Measurements from ENCODE around the gene CSDE1. TPM values are rescaled to one million over a fixed set of nuclear protein-coding genes. Genes with fewer than 3 reads are reported as not detected.
"Not testable (repeated sequence)": the region's sequence is repeated elsewhere in the genome, so short reads cannot be mapped to it uniquely, and the experiment has no call there.

Gene CSDE1
- total RNA-seq, 1 donor from 2014 or later = 635 TPM

DNA sequence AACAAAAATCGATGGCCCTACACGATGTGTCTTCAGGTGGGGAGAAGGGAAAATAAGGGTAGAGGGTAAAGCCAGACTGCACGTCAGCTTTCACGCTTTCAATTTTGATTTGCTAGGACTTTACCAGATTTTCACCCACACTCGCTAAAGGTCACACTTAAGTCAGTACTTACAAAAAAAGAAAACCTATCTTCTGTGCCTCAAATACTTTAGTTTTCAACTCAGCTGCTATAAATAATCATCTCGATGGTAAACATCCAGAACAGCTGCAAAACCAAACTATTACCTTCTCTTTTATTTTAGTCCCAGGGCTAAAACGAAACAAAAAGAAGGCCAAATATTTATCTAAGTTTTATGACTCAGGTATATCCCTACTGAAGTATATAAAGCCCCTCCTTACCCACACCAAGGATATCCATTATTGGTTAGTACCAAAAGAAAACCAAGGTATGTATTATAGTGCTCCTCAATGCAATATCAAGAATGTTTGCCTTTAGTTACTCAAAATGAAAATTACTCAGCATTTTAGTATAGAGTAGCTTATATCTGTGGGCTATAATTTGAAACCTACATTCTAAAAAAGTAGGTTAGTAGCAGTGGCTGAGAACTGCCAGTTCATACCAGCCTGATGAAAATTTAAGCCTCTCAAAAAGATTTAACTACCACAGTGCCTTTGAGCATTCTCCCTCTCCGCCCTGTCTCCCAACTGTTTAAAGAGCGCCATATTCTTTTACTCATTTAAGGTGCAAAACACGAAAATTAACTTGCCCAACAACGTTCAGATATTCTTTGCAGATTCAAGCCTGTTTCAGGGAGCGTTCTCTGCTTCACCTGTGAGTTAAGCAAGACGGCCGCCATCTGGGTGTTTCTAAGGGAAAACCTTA lies 1.5 kb downstream of the CSDE1 start:
- Histone ChIP-seq H3K36me3 (ENCODE audit: insufficient read depth, low read length) (no peaks in the 10 kb centered on the region), H3K79me2 (ENCODE audit: insufficient read depth, low read length) (peaks cover 66% of the 10 kb centered on the region), H3K9me3 (ENCODE audit: insufficient read depth, low read depth, low read length) (no peaks in the 10 kb centered on the region), H3K27me3 (ENCODE audit: insufficient read depth, low read length) (no peaks in the 10 kb centered on the region), H3K4me3 (ENCODE audit: insufficient read depth, low read depth, low read length) (peak overlapping the region; percentile 100), H3K27ac (ENCODE audit: low read depth, low read length) (peak overlapping the region; percentile 100), H3K4me2 (ENCODE audit: low read length) (peak overlapping the region; percentile 96), H3K4me1 (ENCODE audit: insufficient read depth, low read length) (peaks cover 18% of the 10 kb centered on the region), H3K9ac (ENCODE audit: low read length) (peak overlapping the region; percentile 100), H2AFZ (ENCODE audit: low read depth, low read length) (no peak overlapping the region), H4K20me1 (ENCODE audit: insufficient read depth, low read length) (peaks cover 61% of the 10 kb centered on the region)
- Mint-ChIP-seq H3K27me3 (ENCODE audit: low read depth, unreplicated experiment) (no peaks in the 10 kb centered on the region), H3K4me1 (ENCODE audit: low read depth, unreplicated experiment) (peaks cover 36% of the 10 kb centered on the region), H3K9me3 (ENCODE audit: unreplicated experiment) (no peaks in the 10 kb centered on the region), H3K27ac (ENCODE audit: unreplicated experiment) (peak overlapping the region; percentile 100), H3K36me3 (ENCODE audit: low read depth, unreplicated experiment) (peaks cover 3% of the 10 kb centered on the region), H3K4me3 (ENCODE audit: unreplicated experiment) (peak overlapping the region; percentile 100)
- FAIRE-seq (no peak), DNase-seq (ENCODE audit: low read depth) (peak; percentile 1)
- TF ChIP-seq EZH2 (IDR thresholded peaks at IDR 0.05; ENCODE audit: insufficient read depth, low read length) = no peak
- TF ChIP-seq, protein P1, sequence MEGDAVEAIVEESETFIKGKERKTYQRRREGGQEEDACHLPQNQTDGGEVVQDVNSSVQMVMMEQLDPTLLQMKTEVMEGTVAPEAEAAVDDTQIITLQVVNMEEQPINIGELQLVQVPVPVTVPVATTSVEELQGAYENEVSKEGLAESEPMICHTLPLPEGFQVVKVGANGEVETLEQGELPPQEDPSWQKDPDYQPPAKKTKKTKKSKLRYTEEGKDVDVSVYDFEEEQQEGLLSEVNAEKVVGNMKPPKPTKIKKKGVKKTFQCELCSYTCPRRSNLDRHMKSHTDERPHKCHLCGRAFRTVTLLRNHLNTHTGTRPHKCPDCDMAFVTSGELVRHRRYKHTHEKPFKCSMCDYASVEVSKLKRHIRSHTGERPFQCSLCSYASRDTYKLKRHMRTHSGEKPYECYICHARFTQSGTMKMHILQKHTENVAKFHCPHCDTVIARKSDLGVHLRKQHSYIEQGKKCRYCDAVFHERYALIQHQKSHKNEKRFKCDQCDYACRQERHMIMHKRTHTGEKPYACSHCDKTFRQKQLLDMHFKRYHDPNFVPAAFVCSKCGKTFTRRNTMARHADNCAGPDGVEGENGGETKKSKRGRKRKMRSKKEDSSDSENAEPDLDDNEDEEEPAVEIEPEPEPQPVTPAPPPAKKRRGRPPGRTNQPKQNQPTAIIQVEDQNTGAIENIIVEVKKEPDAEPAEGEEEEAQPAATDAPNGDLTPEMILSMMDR (IDR thresholded peaks at IDR 0.05; ENCODE audit: insufficient read depth, low read depth, low read length) = no peak

- peaks cover 76% of the 10 kb centered on the region for H3K79me2 ChIP-seq (ENCODE audit: insufficient read depth, low read length)
- peak overlapping the region; percentile 100 for H3K9ac ChIP-seq (ENCODE audit: low read length)
- H3K4me3 ChIP-seq (ENCODE audit: insufficient read depth, low read depth, low read length) = peak overlapping the region; percentile 100
- no peak for TF ChIP-seq EZH2 (IDR thresholded peaks at IDR 0.05; ENCODE audit: insufficient read depth, low read length)
- TF ChIP-seq, protein P1 (IDR thresholded peaks at IDR 0.05; ENCODE audit: insufficient read depth, low read depth, low read length) = no peak
- no peak overlapping the region for H3K27ac ChIP-seq (ENCODE audit: low read depth, low read length)
- no peaks in the 10 kb centered on the region for H3K9me3 ChIP-seq (ENCODE audit: insufficient read depth, low read depth, low read length)
- Mint-ChIP-seq H3K4me1 (ENCODE audit: low read depth, unreplicated experiment) (peaks cover 43% of the 10 kb centered on the region), H3K4me3 (ENCODE audit: unreplicated experiment) (peak overlapping the region; percentile 100), H3K36me3 (ENCODE audit: low read depth, unreplicated experiment) (peaks cover 3% of the 10 kb centered on the region), H3K9me3 (ENCODE audit: unreplicated experiment) (no peaks in the 10 kb centered on the region), H3K27me3 (ENCODE audit: low read depth, unreplicated experiment) (no peaks in the 10 kb centered on the region), H3K27ac (ENCODE audit: unreplicated experiment) (peak overlapping the region; percentile 60)
- peaks cover 18% of the 10 kb centered on the region for H3K4me1 ChIP-seq (ENCODE audit: insufficient read depth, low read length)
- DNase-seq (ENCODE audit: low read depth) (peak; percentile 17), FAIRE-seq (no peak)
- no peaks in the 10 kb centered on the region for H3K27me3 ChIP-seq (ENCODE audit: insufficient read depth, low read length)
- H4K20me1 ChIP-seq (ENCODE audit: insufficient read depth, low read length) = peaks cover 71% of the 10 kb centered on the region
- H2AFZ ChIP-seq (ENCODE audit: low read depth, low read length) = no peak overlapping the region
- H3K4me2 ChIP-seq (ENCODE audit: low read length) = peak overlapping the region; percentile 96
- peaks cover 5% of the 10 kb centered on the region for H3K36me3 ChIP-seq (ENCODE audit: insufficient read depth, low read length)
Measured at GRCh38 chr1:114755006-114755931, 2.5 kb downstream of the CSDE1 start.

GRCh38 chr1:114753702-114754101 lies 4.1 kb downstream of the CSDE1 start:
- H2AFZ ChIP-seq (ENCODE audit: low read depth, low read length); H3K9me3 Mint-ChIP-seq (ENCODE audit: unreplicated experiment); H3K9ac ChIP-seq (ENCODE audit: low read length); H3K36me3 Mint-ChIP-seq (ENCODE audit: low read depth, unreplicated experiment); H3K27ac Mint-ChIP-seq (ENCODE audit: unreplicated experiment); DNase-seq (ENCODE audit: low read depth); H3K4me2 ChIP-seq (ENCODE audit: low read length); H3K27me3 Mint-ChIP-seq (ENCODE audit: low read depth, unreplicated experiment); H3K27ac ChIP-seq (ENCODE audit: low read depth, low read length); H3K27me3 ChIP-seq (ENCODE audit: insufficient read depth, low read length); H3K4me3 Mint-ChIP-seq (ENCODE audit: unreplicated experiment); H3K9me3 ChIP-seq (ENCODE audit: insufficient read depth, low read depth, low read length); H3K4me3 ChIP-seq (ENCODE audit: insufficient read depth, low read depth, low read length); FAIRE-seq: not testable (repeated sequence)
- H3K4me1 Mint-ChIP-seq (ENCODE audit: low read depth, unreplicated experiment) = peaks cover 46% of the 10 kb centered on the region
- Histone ChIP-seq H4K20me1 (ENCODE audit: insufficient read depth, low read length) (peaks cover 85% of the 10 kb centered on the region), H3K4me1 (ENCODE audit: insufficient read depth, low read length) (peaks cover 18% of the 10 kb centered on the region), H3K36me3 (ENCODE audit: insufficient read depth, low read length) (peaks cover 16% of the 10 kb centered on the region), H3K79me2 (ENCODE audit: insufficient read depth, low read length) (peaks cover 91% of the 10 kb centered on the region)

Data from astrocyte (in vitro differentiated cells and primary cell).